ENCODE data around the gene OXA1L.
"Not testable (repeated sequence)": the region's sequence is repeated elsewhere in the genome, so short reads cannot be mapped to it uniquely, and the experiment has no call there.

OXA1L gene

GRCh38 chr14:22766457-22767322 lies at the start of gene OXA1L:
Gene OXA1L (plus strand): TSS chr14:22766688. CDS start chr14:22766702, 14 bp downstream.
- DNase-seq = peak; percentile 83

- DNase-seq = no peak
Observed at GRCh38 chr14:22718091-22718490, 48.4 kb upstream of the OXA1L start.

- DNase-seq = no peak
Observed at GRCh38 chr14:22721213-22721612, 45.3 kb upstream of the OXA1L start.

- DNase-seq = no peak
Observed at GRCh38 chr14:22723815-22724214, 42.7 kb upstream of the OXA1L start.

- DNase-seq = not testable (repeated sequence)
Observed at GRCh38 chr14:22724847-22725246, 41.6 kb upstream of the OXA1L start.

GRCh38 chr14:22725374-22725773 lies 41.1 kb upstream of the OXA1L start:
- DNase-seq = not testable (repeated sequence)

GRCh38 chr14:22726012-22726411 lies 40.5 kb upstream of the OXA1L start:
- no peak for DNase-seq

DNA sequence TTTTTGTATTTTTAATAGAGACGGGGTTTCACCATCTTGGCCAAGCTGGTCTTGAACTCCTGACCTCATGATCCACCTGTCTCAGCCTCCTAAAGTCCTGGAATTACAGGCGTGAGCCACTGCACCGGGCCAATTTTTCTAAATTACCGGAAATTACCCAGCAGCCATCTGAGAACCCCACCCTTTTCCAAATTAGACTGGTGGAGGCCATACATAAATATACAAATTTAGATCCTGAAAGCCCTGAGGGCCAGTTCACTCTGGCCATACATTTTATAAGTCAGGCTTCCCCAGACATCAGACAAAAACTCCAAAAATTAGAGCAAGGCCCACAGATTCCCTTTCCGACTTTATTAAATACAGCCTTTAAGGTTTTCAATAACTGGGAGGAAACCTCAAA lies 34.4 kb upstream of the OXA1L start:
- not testable (repeated sequence) for DNase-seq

- no peak for DNase-seq
Observed at GRCh38 chr14:22733829-22734228, 32.7 kb upstream of the OXA1L start.

DNA sequence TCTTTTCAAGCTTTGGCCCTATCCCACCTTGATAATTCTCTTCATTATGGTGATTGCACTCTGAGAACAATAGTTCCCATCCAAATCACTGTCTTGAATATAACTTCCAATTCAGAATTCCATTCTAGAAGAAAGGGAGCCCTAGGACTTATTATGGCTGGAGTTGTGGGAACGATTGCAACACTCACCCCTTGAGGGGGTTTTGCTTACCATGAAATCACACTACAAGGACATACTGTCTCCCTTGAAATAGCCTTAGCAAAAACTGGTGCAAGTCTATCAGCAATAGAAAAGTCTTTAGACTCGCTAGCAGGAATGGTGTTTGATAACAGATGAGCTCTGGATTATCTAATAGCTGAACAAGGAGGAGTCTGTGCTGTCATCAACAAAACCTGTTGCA lies 31.4 kb upstream of the OXA1L start:
- DNase-seq = no peak

DNA sequence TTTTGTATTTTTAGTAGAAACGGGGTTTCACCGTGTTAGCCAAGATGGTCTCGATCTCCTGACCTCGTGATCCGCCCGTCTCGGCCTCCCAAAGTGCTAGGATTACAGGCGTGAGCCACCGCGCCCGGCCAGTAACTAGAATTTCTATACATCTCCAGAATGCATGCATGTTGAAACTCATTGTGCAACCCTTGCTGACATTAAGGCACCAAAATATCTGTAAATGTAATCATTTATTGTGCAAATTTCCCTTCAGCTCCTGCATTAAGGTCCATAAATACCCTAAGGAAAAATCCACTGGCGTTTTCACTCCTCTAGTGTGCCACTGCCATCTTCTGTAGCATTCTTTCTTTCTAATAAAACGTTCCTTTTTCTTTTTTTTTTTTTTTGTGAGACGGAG lies 30.1 kb upstream of the OXA1L start:
- DNase-seq = not testable (repeated sequence)

- DNase-seq = no peak
Observed at GRCh38 chr14:22737052-22737451, 29.4 kb upstream of the OXA1L start.

GRCh38 chr14:22739423-22739822 lies 27.1 kb upstream of the OXA1L start:
- DNase-seq = no peak

GRCh38 chr14:22740020-22740419 lies 26.5 kb upstream of the OXA1L start:
- no peak for DNase-seq

- no peak for DNase-seq
Observed at GRCh38 chr14:22747769-22748168, 18.7 kb upstream of the OXA1L start.

DNA sequence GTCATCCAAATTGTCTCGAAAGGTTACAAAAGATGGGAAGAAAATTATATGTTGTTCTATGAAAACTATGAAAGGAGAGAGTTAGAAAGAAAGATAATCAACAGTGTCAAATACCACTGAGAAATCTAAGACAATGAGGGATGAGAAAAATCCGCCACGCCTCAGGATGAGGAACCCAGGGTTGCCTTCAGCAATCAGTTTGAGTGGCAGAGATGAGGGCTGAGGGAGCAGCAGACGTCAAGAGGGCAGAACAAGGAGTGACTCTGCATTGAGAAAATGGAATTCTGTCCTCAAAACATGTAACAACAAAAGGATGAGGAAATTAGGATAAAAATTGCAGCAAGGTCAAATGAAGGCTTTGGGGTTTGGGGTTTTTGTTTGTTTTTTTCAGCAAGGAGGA lies 18.3 kb upstream of the OXA1L start:
- DNase-seq = no peak

- no peak for DNase-seq
Observed at GRCh38 chr14:22748631-22749068, 17.8 kb upstream of the OXA1L start.

DNA sequence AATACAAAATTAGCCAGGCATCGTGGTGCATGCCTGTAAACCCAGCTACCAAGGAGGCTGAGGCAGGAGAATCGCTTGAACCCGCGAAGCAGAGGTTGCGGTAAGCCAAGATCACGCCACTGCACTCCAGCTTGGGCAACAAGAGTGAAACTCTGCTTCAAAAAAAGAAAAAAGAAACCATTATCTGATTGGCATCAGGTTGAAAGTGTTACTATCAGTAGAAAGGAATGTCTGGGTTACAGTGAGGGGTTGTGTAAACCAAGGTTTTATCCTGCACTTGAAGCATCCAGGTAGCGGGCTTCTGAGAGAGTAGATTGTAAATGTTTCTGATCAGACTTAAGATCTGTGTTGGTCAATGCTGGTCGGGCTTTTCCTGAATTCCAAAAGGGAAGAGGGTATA lies 14.1 kb upstream of the OXA1L start:
- no peak for DNase-seq

DNA sequence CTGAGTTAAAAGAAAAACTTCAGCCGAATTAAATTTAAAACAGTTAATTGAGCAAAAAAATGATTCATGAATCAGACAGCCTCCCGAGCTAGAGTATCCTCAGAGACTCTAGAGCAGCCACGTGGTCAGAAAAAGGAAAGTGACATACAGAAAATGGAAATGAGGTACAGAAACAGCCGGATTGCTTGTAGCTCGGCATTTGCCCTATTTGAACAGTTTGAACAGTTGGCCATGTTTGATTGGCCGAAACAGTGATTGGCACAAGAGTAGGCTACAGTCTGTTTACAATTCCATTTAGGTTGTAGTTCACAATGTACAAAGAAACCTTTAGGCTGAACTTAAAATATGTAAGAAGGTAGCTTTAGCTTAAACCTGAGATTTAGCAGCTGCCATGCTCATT lies 12.9 kb upstream of the OXA1L start:
- DNase-seq = no peak

- not testable (repeated sequence) for DNase-seq
Observed at GRCh38 chr14:22757972-22758650, 8.4 kb upstream of the OXA1L start.

GRCh38 chr14:22761734-22762133 lies 4.8 kb upstream of the OXA1L start:
- no peak for DNase-seq

DNA sequence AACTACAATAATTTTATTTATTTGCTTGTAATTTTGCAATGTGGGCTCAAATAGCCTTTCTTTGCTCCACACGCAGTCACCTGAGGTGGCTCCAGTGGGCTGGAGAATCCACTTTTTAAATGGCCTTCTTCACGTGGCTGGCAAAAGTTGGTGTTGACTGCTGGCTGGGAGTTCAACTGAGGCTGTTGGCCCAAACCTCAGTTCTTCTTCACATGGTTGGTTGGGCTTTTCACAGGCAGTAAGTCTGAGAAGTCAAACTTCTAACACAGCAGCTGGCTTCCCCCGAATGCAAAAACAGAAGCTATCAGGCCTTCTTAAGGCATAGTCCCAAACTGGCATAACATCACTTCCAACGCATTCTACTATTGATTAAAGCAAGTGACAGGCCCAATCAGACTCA lies 2.1 kb upstream of the OXA1L start:
- no peak for DNase-seq

DNA sequence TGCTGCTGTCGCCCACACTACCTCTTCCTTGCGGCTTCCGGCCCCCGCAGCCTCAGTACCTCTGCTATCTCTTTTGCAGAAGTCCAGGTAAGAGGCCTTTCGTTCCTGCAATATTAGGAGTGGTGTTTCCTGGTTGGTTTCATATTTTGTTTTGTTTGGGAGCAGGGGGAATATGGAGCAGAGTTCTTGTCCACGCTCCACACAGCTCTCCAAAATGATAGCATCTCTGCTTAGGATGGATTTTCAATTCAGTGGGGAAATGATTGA lies 768 bp downstream of the OXA1L start:
- DNase-seq = no peak

DNA sequence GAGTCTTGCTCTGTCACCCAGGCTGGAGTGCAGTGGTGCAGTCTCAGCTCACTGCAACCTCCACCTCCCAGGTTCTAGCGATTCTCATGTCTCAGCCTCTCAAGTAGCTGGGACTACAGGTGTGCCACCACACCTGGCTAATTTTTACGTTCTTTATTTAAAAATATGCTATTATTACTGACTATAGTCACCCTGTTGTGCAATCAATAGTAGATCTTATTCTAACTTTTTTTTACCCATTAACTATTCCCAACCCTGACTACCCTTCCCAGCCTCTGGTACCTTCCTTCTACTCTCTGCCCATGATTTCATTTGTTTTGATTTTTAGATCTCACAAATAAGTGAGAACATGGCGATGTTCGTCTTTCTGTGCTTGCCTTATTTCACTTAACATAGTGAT lies 2.5 kb downstream of the OXA1L start:
- DNase-seq = no peak

GRCh38 chr14:22769369-22769768 lies 2.9 kb downstream of the OXA1L start:
- DNase-seq = no peak

Data from NCI-H1436 treated with DMSO at 0.1 percent for 48 hours (cell line).